Stimulated activated CD4-positive, alpha-beta T cell treated with anti-CD3 and anti-CD28 coated beads, Interleukin-12 subunit alpha, Interleukin-12 subunit beta, amount 100 ng/mL, for 24 hours (primary cell): ENCODE measurements around the gene LPA.
A peak's percentile ranks its signal among the peaks of the same experiment; 100 is the strongest.
"Not testable (repeated sequence)": the region's sequence is repeated elsewhere in the genome, so short reads cannot be mapped to it uniquely, and the experiment has no call there.

Experiments
- DNase-seq, 2 experiments: peaks; one replicate each; pipeline ENCODE4 v3.0.0-alpha.2; 2020; ENCODE audit warnings: low read depth in 2 of 2

LPA gene

DNA sequence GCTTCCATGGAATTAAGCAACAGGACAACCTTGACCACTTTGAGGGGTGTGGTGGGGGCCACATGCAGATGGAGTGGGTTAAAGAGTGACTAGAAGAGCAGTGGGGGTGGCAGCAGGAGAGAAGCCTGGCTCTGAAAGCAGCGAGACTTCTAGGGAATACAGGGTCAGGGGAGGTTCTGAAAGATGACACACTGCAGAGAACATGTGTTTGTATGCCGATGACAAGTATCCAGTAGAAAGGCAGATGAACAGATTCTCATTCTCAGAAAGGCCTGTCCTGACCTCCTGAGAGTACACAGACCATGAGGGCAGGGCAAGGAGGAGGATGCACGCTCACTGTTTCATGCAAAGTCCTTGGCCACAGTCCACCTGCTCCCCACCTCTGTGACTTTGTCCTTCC, 2.9 kb downstream of the LPA start:
- DNase-seq: no peak

DNA sequence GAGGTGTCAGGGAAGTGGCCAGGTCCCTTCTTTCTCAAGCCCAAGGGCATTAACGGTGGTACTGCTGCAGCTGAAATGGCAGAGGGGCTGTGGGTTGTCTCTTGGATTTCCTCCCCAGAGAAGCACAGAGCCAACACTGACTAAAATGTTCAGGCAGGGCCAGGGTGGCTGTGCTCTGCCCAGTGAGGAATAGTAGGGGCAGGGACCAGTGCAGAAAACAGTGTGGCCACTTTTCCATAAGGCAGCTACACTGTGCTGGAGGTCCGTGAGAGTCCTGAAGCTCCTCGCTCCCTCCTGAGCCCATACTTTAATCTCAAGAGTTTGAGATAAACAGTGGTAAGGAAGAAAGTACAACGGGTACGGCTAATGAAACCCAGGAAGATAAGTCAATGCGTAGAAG, 4.5 kb downstream of the LPA start:
- no peak for DNase-seq

GRCh38 chr6:160634706-160635105, 29.4 kb downstream of the LPA start:
- no peak for DNase-seq

DNA sequence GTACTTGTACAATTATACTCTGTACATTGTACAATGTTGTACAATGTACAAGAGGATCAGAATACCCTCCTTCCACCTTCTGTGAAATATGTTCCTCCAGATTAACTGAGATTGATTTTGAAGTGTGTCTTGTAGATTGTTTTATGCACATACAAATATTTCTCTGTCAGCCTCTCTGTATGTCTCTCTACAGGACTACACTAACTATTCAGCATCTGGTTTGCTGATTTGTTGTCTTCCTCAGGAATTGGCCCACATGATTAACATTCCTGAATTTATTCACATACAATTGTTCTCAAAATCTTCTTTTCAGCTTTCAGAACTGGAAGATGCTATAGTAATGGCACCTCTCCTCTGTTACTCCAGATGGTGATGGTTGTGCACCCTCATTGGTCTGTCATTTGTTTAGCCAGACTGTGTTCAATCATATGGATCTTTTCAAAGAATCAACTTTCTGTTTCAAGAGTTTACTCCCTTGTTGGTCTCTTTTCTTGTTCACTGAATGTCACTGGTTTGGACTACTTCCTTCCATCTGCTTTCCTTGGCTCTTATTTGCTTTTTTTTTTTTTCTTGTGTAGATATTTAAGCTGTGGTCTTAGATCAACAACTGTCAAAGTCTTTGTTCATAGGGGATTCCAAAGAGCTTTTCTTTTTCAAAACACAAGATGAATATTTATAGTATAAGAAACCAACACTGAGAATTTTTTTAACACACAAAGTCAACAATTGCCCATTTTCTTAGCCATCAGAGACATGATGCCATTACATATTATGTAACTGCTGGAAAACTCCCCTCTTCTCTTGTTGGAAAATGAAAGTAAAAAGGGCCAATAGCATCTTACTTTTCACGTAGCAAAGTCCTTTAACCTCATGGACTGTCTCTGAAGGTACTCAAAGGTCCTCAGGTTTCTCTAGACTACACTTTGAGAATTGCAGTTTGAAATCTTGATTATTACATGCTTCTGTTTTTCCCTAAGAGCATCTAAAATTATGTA, 67.9 kb downstream of the LPA start:
- DNase-seq: no peak

DNA sequence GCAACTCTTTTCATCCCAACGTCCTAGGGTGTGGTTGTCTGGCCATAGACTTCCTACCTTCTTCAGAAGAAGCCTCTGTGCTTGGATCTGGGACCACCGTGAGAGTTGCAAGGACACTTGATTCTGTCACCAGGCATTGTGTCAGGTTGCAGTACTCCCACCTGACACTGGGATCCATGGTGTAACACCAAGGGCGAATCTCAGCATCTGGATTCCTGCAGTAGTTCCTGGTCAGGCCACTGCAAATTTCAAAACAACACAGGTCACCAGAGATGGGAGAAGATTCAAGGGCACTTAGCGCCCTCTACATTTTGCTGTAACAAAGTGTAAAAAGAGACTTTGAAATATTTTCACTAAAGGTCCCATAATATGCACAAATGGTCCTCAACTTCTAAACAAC, 68.8 kb downstream of the LPA start:
- not testable (repeated sequence) for DNase-seq

- DNase-seq: no peak
These were observed 77.7 kb downstream of the LPA start for GRCh38 chr6:160586374-160586773.

DNA sequence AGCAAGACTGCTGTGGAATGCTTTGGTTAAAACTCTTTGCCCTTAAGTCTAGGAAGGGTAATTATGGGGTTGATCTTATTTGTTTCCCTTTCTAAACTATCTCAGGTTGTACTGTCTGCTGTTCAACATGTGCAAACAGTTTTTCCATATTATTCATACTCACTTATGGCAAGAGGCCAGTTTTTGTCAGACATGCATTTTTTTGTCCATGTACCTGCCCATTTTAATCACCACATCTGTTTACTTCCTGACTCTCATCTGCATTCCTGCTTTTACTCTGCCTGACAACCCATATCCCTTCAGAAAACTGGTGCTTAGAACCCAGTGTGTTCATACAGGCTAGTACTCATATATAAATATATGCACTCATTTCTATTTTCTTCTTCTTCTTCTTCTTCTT, 80.3 kb downstream of the LPA start:
- DNase-seq: no peak

DNA sequence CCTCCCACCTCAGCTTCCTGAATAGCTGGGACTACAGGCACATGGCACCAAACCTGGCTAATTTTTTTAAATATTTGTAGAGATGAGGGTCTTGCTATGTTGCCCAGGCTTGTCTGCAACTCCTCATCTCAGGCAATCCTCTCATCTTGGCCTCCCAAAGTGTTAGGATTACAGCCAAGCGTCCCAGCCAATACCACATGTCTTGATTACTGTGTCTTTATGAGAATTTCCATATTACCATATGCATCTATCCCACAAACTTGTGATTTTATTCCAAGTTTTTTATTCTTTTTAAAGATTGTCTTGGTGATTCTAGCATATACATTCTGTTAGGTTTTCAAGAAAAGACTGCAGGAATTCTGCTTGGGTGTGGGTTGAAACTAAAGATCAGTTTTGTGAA, 82.7 kb downstream of the LPA start:
- no peak for DNase-seq

- not testable (repeated sequence) for DNase-seq
These were observed 85.6 kb downstream of the LPA start for GRCh38 chr6:160578515-160578914.

DNA sequence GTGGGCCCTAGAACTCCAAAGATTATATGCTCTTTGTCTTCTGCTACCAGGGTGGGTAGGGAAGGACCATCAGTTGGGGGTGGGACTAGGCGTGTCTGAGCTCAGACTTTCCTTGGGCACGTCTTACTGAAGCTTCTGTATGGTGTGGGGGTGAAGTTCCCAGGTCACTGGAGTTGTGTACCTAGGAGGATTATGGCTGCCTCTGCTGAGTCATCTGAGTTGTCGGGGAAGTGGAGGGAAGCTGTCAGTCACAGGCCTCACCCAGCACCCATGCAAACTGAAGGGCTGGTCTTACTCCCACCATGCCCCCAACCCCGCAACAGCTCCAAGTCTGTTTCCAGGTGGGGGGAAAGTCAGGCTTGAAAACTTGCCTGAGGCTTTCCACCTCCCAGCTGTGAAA, 90.1 kb downstream of the LPA start:
- DNase-seq: no peak

- not testable (repeated sequence) for DNase-seq
These were observed 92.9 kb downstream of the LPA start for GRCh38 chr6:160571201-160571600.

- DNase-seq: no peak
These were observed 119.3 kb downstream of the LPA start for GRCh38 chr6:160544802-160545201.

DNA sequence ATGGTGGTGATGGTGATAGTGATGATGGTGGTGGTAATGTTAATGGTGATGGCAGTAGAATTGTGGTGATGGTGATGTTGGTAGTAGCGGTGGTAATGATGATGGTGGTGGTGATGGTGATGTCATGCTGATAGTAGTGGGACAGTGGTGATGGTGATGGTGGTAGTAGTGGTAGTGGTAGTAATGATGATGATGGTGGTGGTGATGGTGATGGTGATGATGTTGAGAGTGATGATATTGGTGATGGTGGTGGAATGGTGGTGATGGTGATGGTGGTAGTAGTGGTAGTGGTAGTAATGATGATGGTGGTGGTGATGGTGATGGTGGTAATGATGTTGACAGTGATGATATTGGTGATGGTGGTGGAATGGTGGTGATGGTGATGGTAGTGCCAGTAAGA, 128.8 kb downstream of the LPA start:
- DNase-seq: no peak

GRCh38 chr6:160534050-160534696, 129.9 kb downstream of the LPA start:
- peak; percentile 15 to 56 for DNase-seq

DNA sequence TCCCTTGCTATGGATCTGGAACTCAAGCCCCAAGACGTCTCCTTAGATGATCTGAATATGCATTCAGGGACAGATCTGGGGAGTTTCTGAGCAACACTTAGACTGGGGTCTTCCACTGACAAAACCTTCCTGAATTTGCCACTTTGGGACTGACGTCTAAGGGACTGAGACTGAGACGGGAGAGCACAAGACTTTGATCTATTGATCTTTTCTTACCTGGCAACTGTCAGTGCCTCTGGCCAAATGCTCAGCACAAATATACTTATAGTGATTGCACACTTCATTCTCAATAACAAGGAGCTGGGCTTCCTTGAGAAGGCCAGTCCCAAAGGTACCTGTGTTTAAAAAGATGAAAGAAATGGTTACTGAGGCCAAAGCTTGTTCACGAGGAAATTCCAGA, 131.8 kb downstream of the LPA start:
- DNase-seq: no peak

DNA sequence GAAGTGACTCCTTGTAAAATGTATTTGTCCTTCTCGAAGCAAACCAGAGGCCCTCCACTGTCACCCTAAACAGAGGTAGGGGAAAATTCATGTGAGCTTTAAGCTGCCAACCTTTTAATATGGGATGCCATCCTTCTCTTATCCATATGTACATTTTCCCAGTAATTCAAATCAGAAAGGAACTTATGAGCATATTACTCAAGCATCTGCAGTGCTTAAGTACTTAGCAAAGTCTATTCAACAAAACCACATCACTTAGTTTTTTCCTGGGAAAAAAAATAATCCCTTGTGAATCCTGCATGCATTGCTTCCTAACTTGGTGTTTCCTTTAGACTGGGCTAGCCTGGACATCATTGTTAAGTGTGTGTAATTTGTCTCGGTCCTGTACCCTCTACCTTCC, 132.2 kb downstream of the LPA start:
- DNase-seq: no peak

GRCh38 chr6:160529524-160529923, 134.6 kb downstream of the LPA start:
- DNase-seq: not testable (repeated sequence)

DNA sequence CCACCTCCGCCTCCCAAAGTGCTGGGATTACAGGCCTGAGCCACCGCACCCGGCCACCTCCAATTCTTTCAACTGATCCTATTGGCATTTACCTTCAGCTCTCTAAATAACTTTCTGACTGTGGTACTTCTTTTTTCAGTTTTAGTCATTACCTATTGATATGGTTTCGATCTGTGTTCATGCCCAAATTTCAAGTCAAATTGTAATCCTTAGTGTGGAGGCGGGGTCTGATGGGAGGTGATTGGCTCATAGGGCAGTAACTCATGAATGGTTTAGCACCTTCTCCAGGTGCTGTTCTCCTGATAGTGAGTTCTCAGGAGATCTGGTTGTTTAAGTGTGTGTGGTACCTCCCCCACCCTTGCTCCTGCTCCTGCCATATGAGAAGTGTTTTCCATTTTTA, 140.9 kb downstream of the LPA start:
- peak in 1 of 2 experiments; percentile 8 for DNase-seq

DNA sequence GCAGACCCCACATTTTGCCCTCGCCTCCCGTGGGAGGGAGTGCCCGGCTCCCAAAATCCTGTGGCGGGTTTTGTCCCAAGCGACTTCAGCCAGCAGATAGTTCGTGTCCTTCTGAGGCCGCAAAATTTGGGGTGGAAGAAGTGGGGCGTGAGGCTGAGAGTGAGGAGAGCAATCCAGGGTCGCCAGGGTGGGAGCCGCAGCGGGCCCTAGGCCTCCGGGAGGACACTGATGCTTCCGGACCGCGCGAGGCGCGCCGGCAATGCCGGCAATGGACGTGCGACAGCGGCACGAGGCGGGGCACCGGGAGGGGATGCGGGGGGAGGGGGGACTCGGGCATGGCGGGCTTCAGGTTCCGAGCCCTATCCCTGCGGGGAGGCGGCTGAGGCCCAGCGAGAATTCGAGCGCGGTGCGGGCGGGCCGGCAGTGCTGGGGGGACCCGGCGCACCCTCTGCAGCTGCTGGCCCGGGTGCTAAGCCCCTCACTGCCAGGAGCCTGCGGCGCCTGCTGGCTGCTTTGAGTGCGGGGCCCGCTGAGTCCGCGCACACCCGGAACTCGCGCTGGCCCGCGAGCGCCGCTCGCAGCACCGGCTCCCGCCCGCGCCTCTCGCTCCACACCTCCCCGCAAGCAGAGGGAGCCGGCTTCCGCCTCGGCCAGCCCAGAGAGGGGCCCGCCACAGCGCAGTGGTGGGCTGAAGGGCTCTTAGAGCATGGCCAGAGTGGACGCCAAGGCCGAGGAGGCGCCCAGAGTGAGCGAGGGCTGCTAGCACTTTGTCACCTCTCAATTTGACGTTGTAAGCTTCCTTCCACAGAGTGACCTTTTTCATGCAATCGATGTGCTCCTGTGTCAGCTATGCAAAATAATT, 143.8 kb downstream of the LPA start:
- DNase-seq: peak; percentile 58 to 75

DNA sequence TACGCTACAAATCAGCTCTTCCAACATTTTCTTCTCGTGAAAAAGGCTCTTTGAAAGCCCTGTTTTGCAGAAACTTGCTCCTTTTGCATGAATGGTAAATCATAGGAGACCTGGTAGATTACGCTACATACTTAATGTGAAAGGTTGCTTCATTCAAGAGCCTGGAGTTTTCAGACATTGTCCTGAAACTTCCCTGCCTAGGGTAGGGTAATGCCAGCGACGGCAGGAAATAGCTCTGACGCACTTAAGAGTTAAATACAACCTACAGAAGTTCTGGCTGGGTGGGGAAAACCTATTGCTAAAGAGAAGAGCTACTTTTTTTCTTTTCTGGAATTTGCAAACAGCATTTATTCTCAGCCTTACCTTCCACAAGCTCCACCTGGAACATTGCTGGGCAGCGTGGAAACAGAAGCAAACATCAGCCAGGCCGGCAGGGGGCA, 144.5 kb downstream of the LPA start:
- DNase-seq: no peak

DNA sequence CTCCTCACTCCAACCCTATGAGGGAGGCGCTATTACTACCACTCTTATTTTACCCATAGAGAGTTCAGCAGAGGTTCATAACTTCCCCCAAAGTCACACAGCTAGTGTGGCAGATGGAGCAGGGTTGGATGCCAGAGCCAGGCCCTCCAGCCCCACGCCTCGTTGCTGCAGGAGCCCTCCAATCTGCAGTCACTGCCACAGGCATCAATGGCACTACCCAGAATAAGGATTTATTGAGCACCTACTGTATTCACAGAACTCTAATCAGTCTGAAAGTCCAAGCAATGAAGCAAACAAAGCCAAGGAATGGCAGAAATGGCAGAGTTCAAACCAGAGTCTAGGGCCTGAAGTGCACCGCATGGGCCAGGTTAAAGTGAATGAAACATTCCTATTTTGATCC, 144.9 kb downstream of the LPA start:
- no peak for DNase-seq

GRCh38 chr6:160513836-160514235, 150.2 kb downstream of the LPA start:
- DNase-seq: no peak
